ENCODE results near the gene MPPED2.

The MPPED2 gene

GRCh38 chr11:30452842-30453241 is 133.3 kb downstream of the MPPED2 start:
- no peak for TF ChIP-seq GATA3 (IDR thresholded peaks at IDR 0.05; ENCODE audit: low read depth, low read length)
- TF ChIP-seq GATA2 (IDR thresholded peaks at IDR 0.05; ENCODE audit: low read depth, low read length), result no peak

- no peak for TF ChIP-seq GATA2 (IDR thresholded peaks at IDR 0.05; ENCODE audit: low read depth, low read length)
- no peak for TF ChIP-seq GATA3 (IDR thresholded peaks at IDR 0.05; ENCODE audit: low read depth, low read length)
These were observed 134.0 kb downstream of the MPPED2 start for GRCh38 chr11:30452114-30452513.

- no peak for TF ChIP-seq GATA3 (IDR thresholded peaks at IDR 0.05; ENCODE audit: low read depth, low read length)
- no peak for TF ChIP-seq GATA2 (IDR thresholded peaks at IDR 0.05; ENCODE audit: low read depth, low read length)
These were observed 134.5 kb downstream of the MPPED2 start for GRCh38 chr11:30451626-30452025.

GRCh38 chr11:30451167-30451566 is 135.0 kb downstream of the MPPED2 start:
- no peak for TF ChIP-seq GATA2 (IDR thresholded peaks at IDR 0.05; ENCODE audit: low read depth, low read length)
- no peak for TF ChIP-seq GATA3 (IDR thresholded peaks at IDR 0.05; ENCODE audit: low read depth, low read length)

GRCh38 chr11:30447058-30447640 is 139.0 kb downstream of the MPPED2 start:
- TF ChIP-seq GATA2 (IDR thresholded peaks at IDR 0.05; ENCODE audit: low read depth, low read length) (no peak), GATA3 (IDR thresholded peaks at IDR 0.05; ENCODE audit: low read depth, low read length) (no peak)

GRCh38 chr11:30446520-30446919 is 139.6 kb downstream of the MPPED2 start:
- no peak for TF ChIP-seq GATA3 (IDR thresholded peaks at IDR 0.05; ENCODE audit: low read depth, low read length)
- TF ChIP-seq GATA2 (IDR thresholded peaks at IDR 0.05; ENCODE audit: low read depth, low read length), result no peak

- TF ChIP-seq GATA2 (IDR thresholded peaks at IDR 0.05; ENCODE audit: low read depth, low read length) (no peak), GATA3 (IDR thresholded peaks at IDR 0.05; ENCODE audit: low read depth, low read length) (no peak)
These were observed 141.1 kb downstream of the MPPED2 start for GRCh38 chr11:30445056-30445455.

GRCh38 chr11:30440510-30440909 is 145.6 kb downstream of the MPPED2 start:
- TF ChIP-seq GATA2 (IDR thresholded peaks at IDR 0.05; ENCODE audit: low read depth, low read length) (no peak), GATA3 (IDR thresholded peaks at IDR 0.05; ENCODE audit: low read depth, low read length) (no peak)

GRCh38 chr11:30436801-30437200 is 149.4 kb downstream of the MPPED2 start:
- TF ChIP-seq GATA3 (IDR thresholded peaks at IDR 0.05; ENCODE audit: low read depth, low read length), result no peak
- no peak for TF ChIP-seq GATA2 (IDR thresholded peaks at IDR 0.05; ENCODE audit: low read depth, low read length)

- no peak for TF ChIP-seq GATA2 (IDR thresholded peaks at IDR 0.05; ENCODE audit: low read depth, low read length)
- TF ChIP-seq GATA3 (IDR thresholded peaks at IDR 0.05; ENCODE audit: low read depth, low read length), result no peak
These were observed 150.7 kb downstream of the MPPED2 start for GRCh38 chr11:30435488-30435887.

- no peak for TF ChIP-seq GATA3 (IDR thresholded peaks at IDR 0.05; ENCODE audit: low read depth, low read length)
- TF ChIP-seq GATA2 (IDR thresholded peaks at IDR 0.05; ENCODE audit: low read depth, low read length), result no peak
These were observed 151.3 kb downstream of the MPPED2 start for GRCh38 chr11:30434901-30435300.

- no peak for TF ChIP-seq GATA2 (IDR thresholded peaks at IDR 0.05; ENCODE audit: low read depth, low read length)
These were observed 152.3 kb downstream of the MPPED2 start for GRCh38 chr11:30433831-30434230.

- TF ChIP-seq GATA2 (IDR thresholded peaks at IDR 0.05; ENCODE audit: low read depth, low read length) (no peak), GATA3 (IDR thresholded peaks at IDR 0.05; ENCODE audit: low read depth, low read length) (no peak)
These were observed 153.4 kb downstream of the MPPED2 start for GRCh38 chr11:30432716-30433115.

GRCh38 chr11:30432178-30432577 is 154.0 kb downstream of the MPPED2 start:
- TF ChIP-seq GATA2 (IDR thresholded peaks at IDR 0.05; ENCODE audit: low read depth, low read length) (no peak), GATA3 (IDR thresholded peaks at IDR 0.05; ENCODE audit: low read depth, low read length) (no peak)

- TF ChIP-seq GATA2 (IDR thresholded peaks at IDR 0.05; ENCODE audit: low read depth, low read length) (no peak), GATA3 (IDR thresholded peaks at IDR 0.05; ENCODE audit: low read depth, low read length) (no peak)
These were observed 154.9 kb downstream of the MPPED2 start for GRCh38 chr11:30431127-30431814.

Measured in SH-SY5Y (cell line).